ES-I3 (cell line): ENCODE data around the gene FN1.
"Not testable (repeated sequence)": the region's sequence is repeated elsewhere in the genome, so short reads cannot be mapped to it uniquely, and the experiment has no call there.

Experiments used
- H3K36me3 ChIP-seq: 2 replicates; pipeline ENCODE4 v1.6.1; 2013; ENCODE audit warnings: mild to moderate bottlenecking, low read length, control low read depth, moderate library complexity; ENCODE audit not compliant: insufficient read depth
- H3K4me1 ChIP-seq: 2 replicates; pipeline ENCODE4 v1.6.1; 2013; ENCODE audit warnings: mild to moderate bottlenecking, control low read depth, low read length; ENCODE audit not compliant: insufficient read depth
- H3K9ac ChIP-seq: 2 replicates; pipeline ENCODE4 v1.6.1; 2013; ENCODE audit warnings: low read depth, mild to moderate bottlenecking, low read length, moderate library complexity
- H3K9me3 ChIP-seq: 2 replicates; pipeline ENCODE4 v1.6.1; 2013; ENCODE audit warnings: mild to moderate bottlenecking, low read length, moderate library complexity; ENCODE audit not compliant: control insufficient read depth, insufficient read depth

The FN1 gene

GRCh38 chr2:215410932-215411285 is 25.0 kb downstream of the FN1 start:
- Histone ChIP-seq H3K9ac (no peak overlapping the region), H3K36me3 (peaks cover 16% of the 10 kb centered on the region), H3K9me3 (no peaks in the 10 kb centered on the region), H3K4me1 (no peaks in the 10 kb centered on the region)

- H3K36me3 ChIP-seq: peaks cover 16% of the 10 kb centered on the region
- not testable (repeated sequence) for H3K9ac ChIP-seq
Measured at GRCh38 chr2:215410181-215410931, 25.5 kb downstream of the FN1 start.

GRCh38 chr2:215409331-215410127 is 26.3 kb downstream of the FN1 start:
- no peak overlapping the region for H3K9ac ChIP-seq
- H3K36me3 ChIP-seq: peaks cover 16% of the 10 kb centered on the region
- H3K9me3 ChIP-seq: no peaks in the 10 kb centered on the region
- H3K4me1 ChIP-seq: no peaks in the 10 kb centered on the region

More at GRCh38 chr2:215410181-215410931, 25.5 kb downstream of the FN1 start:
- H3K4me1 ChIP-seq, H3K9me3 ChIP-seq: not testable (repeated sequence)

- peaks cover 16% of the 10 kb centered on the region for H3K36me3 ChIP-seq
- H3K4me1 ChIP-seq, H3K9me3 ChIP-seq, H3K9ac ChIP-seq: not testable (repeated sequence)
Measured at GRCh38 chr2:215408441-215408840, 27.4 kb downstream of the FN1 start.

GRCh38 chr2:215407590-215408264 is 28.1 kb downstream of the FN1 start:
- Histone ChIP-seq H3K4me1 (no peaks in the 10 kb centered on the region), H3K9ac (no peak overlapping the region), H3K36me3 (peaks cover 16% of the 10 kb centered on the region), H3K9me3 (no peaks in the 10 kb centered on the region)

- Histone ChIP-seq H3K36me3 (peaks cover 16% of the 10 kb centered on the region), H3K9me3 (no peaks in the 10 kb centered on the region), H3K9ac (no peak overlapping the region), H3K4me1 (no peaks in the 10 kb centered on the region)
Measured at GRCh38 chr2:215407061-215407460, 28.8 kb downstream of the FN1 start.

- H3K4me1 ChIP-seq: no peaks in the 10 kb centered on the region
- no peak overlapping the region for H3K9ac ChIP-seq
- H3K9me3 ChIP-seq: no peaks in the 10 kb centered on the region
- H3K36me3 ChIP-seq: peaks cover 16% of the 10 kb centered on the region
Measured at GRCh38 chr2:215405722-215406581, 29.9 kb downstream of the FN1 start.

- H3K9ac ChIP-seq: no peak overlapping the region
- no peaks in the 10 kb centered on the region for H3K9me3 ChIP-seq
- H3K4me1 ChIP-seq: no peaks in the 10 kb centered on the region
- H3K36me3 ChIP-seq: peaks cover 16% of the 10 kb centered on the region
Measured at GRCh38 chr2:215404348-215405012, 31.4 kb downstream of the FN1 start.

- Histone ChIP-seq H3K4me1 (no peaks in the 10 kb centered on the region), H3K36me3 (peaks cover 12% of the 10 kb centered on the region), H3K9me3 (no peaks in the 10 kb centered on the region), H3K9ac (no peak overlapping the region)
Measured at GRCh38 chr2:215403441-215404347, 32.2 kb downstream of the FN1 start.

GRCh38 chr2:215401896-215402379 is 33.9 kb downstream of the FN1 start:
- Histone ChIP-seq H3K4me1 (peaks cover 3% of the 10 kb centered on the region; the same call in 1 of the 2 replicates), H3K36me3 (peaks cover 5% of the 10 kb centered on the region), H3K9ac (no peak overlapping the region), H3K9me3 (no peaks in the 10 kb centered on the region)

GRCh38 chr2:215399067-215399716 is 36.7 kb downstream of the FN1 start:
- H3K9me3 ChIP-seq: no peaks in the 10 kb centered on the region
- H3K4me1 ChIP-seq: peaks cover 3% of the 10 kb centered on the region; the same call in 1 of the 2 replicates
- peaks cover 4% of the 10 kb centered on the region for H3K36me3 ChIP-seq
- H3K9ac ChIP-seq: no peak overlapping the region

- Histone ChIP-seq H3K4me1 (peaks cover 3% of the 10 kb centered on the region; the same call in 1 of the 2 replicates), H3K9me3 (no peaks in the 10 kb centered on the region), H3K9ac (no peak overlapping the region), H3K36me3 (peaks cover 12% of the 10 kb centered on the region)
Measured at GRCh38 chr2:215397632-215398341, 38.1 kb downstream of the FN1 start.
